SU-DHL-6 (cell line): Measurements from ENCODE around the gene TCF12.
"Not testable (repeated sequence)": the region's sequence is repeated elsewhere in the genome, so short reads cannot be mapped to it uniquely, and the experiment has no call there.

Source experiments
- EZH2phosphoT487 ChIP-seq: fragments of 200-600 bp; sonication (generic), shearing (Covaris generic); conservative IDR thresholded peaks from 2 replicates; pipeline ENCODE4 v1.6.1; 2018; ENCODE audit warnings: mild to moderate bottlenecking, antibody characterized with exemption, low read length, moderate library complexity, mixed read lengths
- TF ChIP-seq, protein P1 (sequence below): fragments of 200-600 bp; sonication (generic); IDR thresholded peaks from one replicate; pipeline ENCODE4 v1.5.1; 2017; ENCODE audit warnings: antibody characterized with exemption, mild to moderate bottlenecking, low read length, moderate library complexity; ENCODE audit not compliant: insufficient read depth, poor library complexity, severe bottlenecking

- TF ChIP-seq, protein P1, sequence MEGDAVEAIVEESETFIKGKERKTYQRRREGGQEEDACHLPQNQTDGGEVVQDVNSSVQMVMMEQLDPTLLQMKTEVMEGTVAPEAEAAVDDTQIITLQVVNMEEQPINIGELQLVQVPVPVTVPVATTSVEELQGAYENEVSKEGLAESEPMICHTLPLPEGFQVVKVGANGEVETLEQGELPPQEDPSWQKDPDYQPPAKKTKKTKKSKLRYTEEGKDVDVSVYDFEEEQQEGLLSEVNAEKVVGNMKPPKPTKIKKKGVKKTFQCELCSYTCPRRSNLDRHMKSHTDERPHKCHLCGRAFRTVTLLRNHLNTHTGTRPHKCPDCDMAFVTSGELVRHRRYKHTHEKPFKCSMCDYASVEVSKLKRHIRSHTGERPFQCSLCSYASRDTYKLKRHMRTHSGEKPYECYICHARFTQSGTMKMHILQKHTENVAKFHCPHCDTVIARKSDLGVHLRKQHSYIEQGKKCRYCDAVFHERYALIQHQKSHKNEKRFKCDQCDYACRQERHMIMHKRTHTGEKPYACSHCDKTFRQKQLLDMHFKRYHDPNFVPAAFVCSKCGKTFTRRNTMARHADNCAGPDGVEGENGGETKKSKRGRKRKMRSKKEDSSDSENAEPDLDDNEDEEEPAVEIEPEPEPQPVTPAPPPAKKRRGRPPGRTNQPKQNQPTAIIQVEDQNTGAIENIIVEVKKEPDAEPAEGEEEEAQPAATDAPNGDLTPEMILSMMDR: not testable (repeated sequence)
- not testable (repeated sequence) for TF ChIP-seq EZH2phosphoT487
These were observed 245.8 kb downstream of the TCF12 start for GRCh38 chr15:57164251-57164650.
